Measurements from ENCODE around the gene LRRC74A.

- no peak for TF ChIP-seq CTCF (IDR thresholded peaks at IDR 0.05; ENCODE audit: extremely low read depth in 1 of 2, insufficient read depth in 1 of 2, low read depth in 1 of 2, low read length in 2 of 2)
- TF ChIP-seq POLR2A (IDR thresholded peaks at IDR 0.05; ENCODE audit: low read depth, low read length) = no peak
- no peak for TF ChIP-seq EZH2 (IDR thresholded peaks at IDR 0.05; ENCODE audit: borderline replicate concordance, low read depth, low read length, severe bottlenecking)
These were observed 42.4 kb downstream of the LRRC74A start for GRCh38 chr14:76868454-76869170.

Measured in endothelial cell of umbilical vein (primary cell).